GM23248 (cell line): ENCODE data around the gene RPS19BP1. TPM values are rescaled to one million over a fixed set of nuclear protein-coding genes. Genes with fewer than 3 reads are reported as not detected.

ENCODE experiments used
- DNase-seq: peaks from one replicate; pipeline ENCODE4 v3.0.0-alpha.2; 2015
- H2AFZ ChIP-seq: fragments of 200-600 bp; sonication (generic); 2 replicates; pipeline ENCODE4 v1.6.1; 2016; ENCODE audit warnings: antibody characterized with exemption
- H3F3A ChIP-seq: fragments of 200-600 bp; sonication (generic); 2 replicates; pipeline ENCODE4 v1.6.1; 2016; ENCODE audit warnings: mild to moderate bottlenecking, antibody characterized with exemption, mixed run types; ENCODE audit not compliant: insufficient read depth
- H3K27ac ChIP-seq: fragments of 200-600 bp; sonication (generic); 2 replicates; pipeline ENCODE4 v1.5.1; 2016; ENCODE audit warnings: mild to moderate bottlenecking
- H3K27me3 ChIP-seq: fragments of 200-600 bp; sonication (generic); replicated peaks from 2 replicates; pipeline ENCODE4 v1.6.1; 2016; ENCODE audit warnings: mild to moderate bottlenecking; ENCODE audit not compliant: insufficient read depth
- H3K36me3 ChIP-seq: fragments of 200-600 bp; sonication (generic); 2 replicates; pipeline ENCODE4 v1.6.1; 2016; ENCODE audit warnings: low read depth, mild to moderate bottlenecking
- H3K4me1 ChIP-seq: fragments of 200-600 bp; sonication (generic); 2 replicates; pipeline ENCODE4 v1.6.1; 2016; ENCODE audit warnings: mild to moderate bottlenecking; ENCODE audit not compliant: insufficient read depth
- H3K4me2 ChIP-seq: fragments of 200-600 bp; sonication (generic); one replicate; pipeline ENCODE4 v1.6.1; 2016; ENCODE audit warnings: mild to moderate bottlenecking; ENCODE audit not compliant: unreplicated experiment
- H3K4me3 ChIP-seq: fragments of 200-600 bp; sonication (generic); 2 replicates; pipeline ENCODE4 v1.5.1; 2016; ENCODE audit warnings: mild to moderate bottlenecking
- H3K79me2 ChIP-seq: fragments of 200-600 bp; sonication (generic); 2 replicates; pipeline ENCODE4 v1.6.1; 2016; ENCODE audit warnings: mild to moderate bottlenecking; ENCODE audit not compliant: insufficient read depth
- H3K9ac ChIP-seq: fragments of 200-600 bp; sonication (generic); 2 replicates; pipeline ENCODE4 v1.6.1; 2016; ENCODE audit warnings: mild to moderate bottlenecking
- H3K9me2 ChIP-seq: fragments of 200-600 bp; sonication (generic); 2 replicates; pipeline ENCODE4 v1.6.1; 2016; ENCODE audit warnings: mixed run types, mild to moderate bottlenecking, moderate library complexity; ENCODE audit not compliant: insufficient read depth
- H3K9me3 ChIP-seq: fragments of 200-600 bp; sonication (generic); one replicate; pipeline ENCODE4 v1.6.1; 2017; ENCODE audit warnings: low read depth
- H4K20me1 ChIP-seq: fragments of 200-600 bp; sonication (generic); 2 replicates; pipeline ENCODE4 v1.6.0; 2016; ENCODE audit not compliant: insufficient read depth
- EZH2 ChIP-seq: fragments of 200-600 bp; sonication (generic); IDR thresholded peaks from 2 replicates; pipeline ENCODE4 v1.6.1; 2018; ENCODE audit warnings: antibody characterized with exemption, mild to moderate bottlenecking; ENCODE audit not compliant: insufficient read depth, poor library complexity, severe bottlenecking
- EZH2phosphoT487 ChIP-seq: fragments of 200-600 bp; sonication (generic); IDR thresholded peaks from 2 replicates; pipeline ENCODE4 v1.6.1; 2018; ENCODE audit warnings: antibody characterized with exemption, moderate library complexity, mild to moderate bottlenecking, low read depth; ENCODE audit not compliant: insufficient read depth
- WGBS, 2 experiments: methylation state at CpG; one replicate each; pipeline ENCODE4 v1.1.6; 2015 to 2017; ENCODE audit warnings: low lambda C conversion rate in 2 of 2, low coverage in 1 of 2; ENCODE audit errors: missing lambda C conversion rate in 2 of 2; 5-methylcytosine and 5-hydroxymethylcytosine counted together
- in situ Hi-C: fragments of 300-500 bp; cut with MboI; formaldehyde crosslinking; loops from 2 replicates; pipeline ENCODE4 v1.15.0; 2020
- polyA plus RNA-seq: library from polyadenylated mRNA; unstranded; fragments of >200 nt; fragmentation: Nextera tagmentation; extraction: Ambion mirVana; gene quantifications from 2 replicates; pipeline ENCODE4 v1.2.1, GENCODE V29; 2016
- total RNA-seq: library from RNA; depleted of rRNA; stranded (reverse); fragments of >200 nt; shearing (Covaris generic); gene quantifications from 2 replicates; pipeline ENCODE4 v1.2.3, GENCODE V29; 2014

Gene RPS19BP1
- total and polyA plus RNA-seq, 2 experiments from 2014 or later, result 93.9 to 114 TPM

GRCh38 chr22:39558950-39559349 lies 26.4 kb upstream of the RPS19BP1 start:
- no peak overlapping the region for H3K27ac ChIP-seq
- no peaks in the 10 kb centered on the region for H4K20me1 ChIP-seq
- no peak overlapping the region for H3K4me3 ChIP-seq
- H3K4me1 ChIP-seq, result no peaks in the 10 kb centered on the region
- H3K4me2 ChIP-seq, result no peak overlapping the region
- no peak overlapping the region for H2AFZ ChIP-seq
- H3K9me3 ChIP-seq, result no peaks in the 10 kb centered on the region
- H3K36me3 ChIP-seq, result no peaks in the 10 kb centered on the region
- H3F3A ChIP-seq, result no peaks in the 10 kb centered on the region
- DNase-seq, result no peak
- H3K79me2 ChIP-seq, result no peaks in the 10 kb centered on the region
- no peaks in the 10 kb centered on the region for H3K9me2 ChIP-seq
- WGBS, 2 experiments, result 44 to 58% methylated on average over 11 to 14 of the region's 14 CpGs
- H3K27me3 ChIP-seq, result peaks cover 45% of the 10 kb centered on the region
- in situ Hi-C loops, result loop anchor here (25.0 kb wide), 1 partner anchor 778 kb away; the partner anchor contains the start of gene ADSL
- TF ChIP-seq EZH2phosphoT487, result no peak
- no peak for TF ChIP-seq EZH2
- no peak overlapping the region for H3K9ac ChIP-seq

- no peak overlapping the region for H3K4me3 ChIP-seq
- H3K4me2 ChIP-seq, result no peak overlapping the region
- no peaks in the 10 kb centered on the region for H4K20me1 ChIP-seq
- H3K9me3 ChIP-seq, result no peaks in the 10 kb centered on the region
- no peaks in the 10 kb centered on the region for H3K36me3 ChIP-seq
- peak; percentile 75 for TF ChIP-seq EZH2
- no peak for TF ChIP-seq EZH2phosphoT487
- H3K4me1 ChIP-seq, result no peaks in the 10 kb centered on the region
- no peak overlapping the region for H3K9ac ChIP-seq
- H3K79me2 ChIP-seq, result no peaks in the 10 kb centered on the region
- no peak overlapping the region for H2AFZ ChIP-seq
- H3K27ac ChIP-seq, result no peak overlapping the region
- H3K9me2 ChIP-seq, result no peaks in the 10 kb centered on the region
- DNase-seq, result peak; percentile 30
- no peaks in the 10 kb centered on the region for H3F3A ChIP-seq
- WGBS, 2 experiments, result 2% methylated on average over 33 of the region's 34 CpGs
- in situ Hi-C loops, result loop anchor here (25.0 kb wide), 1 partner anchor 779 kb away; the partner anchor contains the start of gene ADSL
- peaks cover 45% of the 10 kb centered on the region for H3K27me3 ChIP-seq
These were observed 25.7 kb upstream of the RPS19BP1 start for GRCh38 chr22:39558254-39558727.

GRCh38 chr22:39556970-39557841 lies 24.7 kb upstream of the RPS19BP1 start:
- Histone ChIP-seq H3K79me2 (no peaks in the 10 kb centered on the region), H2AFZ (no peak overlapping the region), H3K9ac (no peak overlapping the region), H3K9me3 (no peaks in the 10 kb centered on the region), H3K4me2 (no peak overlapping the region), H3K36me3 (no peaks in the 10 kb centered on the region), H3K9me2 (no peaks in the 10 kb centered on the region), H3K4me1 (no peaks in the 10 kb centered on the region), H3F3A (no peaks in the 10 kb centered on the region), H3K4me3 (no peak overlapping the region), H4K20me1 (no peaks in the 10 kb centered on the region), H3K27ac (no peak overlapping the region), H3K27me3 (peaks cover 51% of the 10 kb centered on the region)
- WGBS, 2 experiments, result 6 to 9% methylated on average over 14 to 28 of the region's 72 CpGs
- in situ Hi-C loops, result loop anchor here (25.0 kb wide), 1 partner anchor 780 kb away; the partner anchor contains the start of gene ADSL
- peak; percentile 36 for DNase-seq
- TF ChIP-seq EZH2, result peak; percentile 84
- 0 out of 2 replicates have a peak, but pooled peaks have one; percentile 22 for TF ChIP-seq EZH2phosphoT487

GRCh38 chr22:39554151-39554550 lies 21.6 kb upstream of the RPS19BP1 start:
- Histone ChIP-seq H3K9ac (no peak overlapping the region), H3K4me1 (no peaks in the 10 kb centered on the region), H2AFZ (no peak overlapping the region), H4K20me1 (no peaks in the 10 kb centered on the region), H3K9me3 (no peaks in the 10 kb centered on the region), H3K79me2 (no peaks in the 10 kb centered on the region), H3K4me3 (no peak overlapping the region), H3K27me3 (peaks cover 46% of the 10 kb centered on the region), H3K27ac (no peak overlapping the region), H3K9me2 (no peaks in the 10 kb centered on the region), H3F3A (no peaks in the 10 kb centered on the region), H3K4me2 (no peak overlapping the region), H3K36me3 (no peaks in the 10 kb centered on the region)
- no peak for DNase-seq
- 21 to 23% methylated on average over 3 of the region's 3 CpGs for WGBS, 2 experiments
- TF ChIP-seq EZH2 (no peak), EZH2phosphoT487 (no peak)
- in situ Hi-C loops, result loop anchor here (25.0 kb wide), 1 partner anchor 783 kb away; the partner anchor contains the start of gene ADSL
